Stomach smooth muscle (tissue), 2 donors: ENCODE data around the gene DDX31.
"Not testable (repeated sequence)": the region's sequence is repeated elsewhere in the genome, so short reads cannot be mapped to it uniquely, and the experiment has no call there.

Experiments used
- H3K27ac ChIP-seq: one replicate; pipeline ENCODE4 v1.7.0; 2013; ENCODE audit warnings: mild to moderate bottlenecking, low read length, inconsistent platforms
- H3K27me3 ChIP-seq, 2 donors: one replicate each; pipeline ENCODE4 v1.7.0; 2013; ENCODE audit warnings: low read length in 2 of 2; ENCODE audit not compliant: insufficient read depth in 2 of 2, control insufficient read depth in 1 of 2
- H3K36me3 ChIP-seq, 2 donors: one replicate each; pipeline ENCODE4 v1.7.0; 2013; ENCODE audit warnings: low read length in 2 of 2; ENCODE audit not compliant: control insufficient read depth in 2 of 2, insufficient read depth in 2 of 2
- H3K4me1 ChIP-seq: one replicate; pipeline ENCODE4 v1.7.0; 2013; ENCODE audit warnings: low read length; ENCODE audit not compliant: control insufficient read depth, insufficient read depth
- H3K4me3 ChIP-seq, 2 donors: one replicate each; pipeline ENCODE4 v1.7.0; 2013; ENCODE audit warnings: low read length in 2 of 2
- H3K9ac ChIP-seq, 2 donors: one replicate each; pipeline ENCODE4 v1.7.0; 2013; ENCODE audit warnings: low read length in 2 of 2, mild to moderate bottlenecking in 1 of 2
- H3K9me3 ChIP-seq, 2 donors: one replicate each; pipeline ENCODE4 v1.7.0; 2013; ENCODE audit warnings: low read length in 2 of 2; ENCODE audit not compliant: control insufficient read depth in 2 of 2
- donor health status: healthy.
- donor health status: Pancreatic carcinoma.

The DDX31 gene

DNA sequence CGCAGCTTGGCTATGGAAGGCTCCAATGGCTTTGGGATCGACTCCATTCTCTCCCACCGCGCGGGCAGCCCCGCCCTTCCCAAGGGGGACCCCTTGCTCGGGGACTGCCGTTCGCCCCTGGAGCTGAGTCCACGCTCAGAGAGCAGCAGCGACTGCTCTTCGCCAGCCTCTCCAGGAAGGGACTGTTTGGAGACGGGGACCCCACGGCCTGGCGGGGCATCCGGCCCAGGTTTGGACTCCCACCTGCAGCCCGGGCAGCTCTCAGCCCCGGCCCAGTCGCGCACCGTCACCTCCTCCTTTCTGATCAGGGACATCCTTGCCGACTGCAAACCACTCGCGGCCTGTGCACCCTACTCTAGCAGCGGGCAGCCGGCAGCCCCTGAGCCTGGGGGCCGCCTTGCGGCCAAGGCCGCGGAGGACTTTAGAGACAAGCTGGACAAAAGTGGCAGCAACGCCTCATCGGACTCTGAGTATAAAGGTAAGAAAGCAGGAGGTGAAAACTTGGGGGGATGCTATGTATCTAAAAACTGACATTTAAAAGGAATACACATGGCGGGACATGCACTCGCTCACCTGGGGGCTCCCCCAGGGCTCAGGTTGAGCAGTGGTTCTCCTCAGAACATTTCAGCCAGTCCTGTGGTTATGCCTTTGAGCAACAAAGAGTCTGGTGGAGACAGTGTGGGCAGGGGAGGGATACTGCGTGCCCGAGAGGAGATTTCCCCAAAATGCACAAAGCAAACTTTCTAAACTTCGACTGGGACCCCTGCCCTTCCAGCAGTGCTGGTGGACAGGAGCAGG is 86.8 kb downstream of the DDX31 start:
- H3K4me3 ChIP-seq: no peak overlapping the region

DNA sequence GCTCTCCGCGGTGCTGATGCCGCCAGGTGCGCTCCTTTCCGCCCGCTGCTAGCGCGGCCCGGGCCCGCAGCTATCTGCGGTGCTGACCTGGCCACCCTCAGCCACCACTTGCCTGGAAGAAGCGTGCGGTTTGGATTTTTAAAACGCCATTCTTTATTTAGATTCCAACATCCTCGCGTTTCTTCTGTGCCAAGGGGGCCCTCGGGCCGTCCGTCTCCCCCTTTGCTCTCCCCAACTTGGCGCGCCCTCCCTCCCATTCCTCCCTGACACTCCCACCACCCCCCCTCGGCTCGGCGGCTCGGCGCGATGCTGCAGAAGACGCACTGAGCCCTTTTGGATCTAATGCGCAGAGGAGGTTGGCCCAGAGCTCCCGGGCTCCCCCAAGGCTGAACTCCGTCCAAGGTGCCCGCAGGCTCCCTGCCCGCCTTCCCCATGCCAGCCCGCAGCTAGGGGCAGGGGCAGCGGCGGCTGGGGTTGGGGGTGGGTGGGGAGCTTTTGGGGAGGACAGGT is 87.5 kb downstream of the DDX31 start, which contains the start of gene BARHL1:
Gene BARHL1 (plus strand): TSS at position 331 of the 510 bp plus-strand sequence. CDS start 192 bp downstream, outside the sequence.
- H3K36me3 ChIP-seq: no peaks in the 10 kb centered on the region
- H3K4me3 ChIP-seq: peak within 1 kb of the TSS; percentile 51 to 66
- peaks cover 8% of the 10 kb centered on the region for H3K4me1 ChIP-seq
- H3K9me3 ChIP-seq: no peaks in the 10 kb centered on the region
- peaks cover 78 to 95% of the 10 kb centered on the region in 2 donors for H3K27me3 ChIP-seq
- no peak within 1 kb of the TSS for H3K9ac ChIP-seq
- H3K27ac ChIP-seq: no peak within 1 kb of the TSS

More for the DNA sequence above, 86.8 kb downstream of the DDX31 start:
- Histone ChIP-seq H3K27ac (no peak overlapping the region), H3K4me1 (peaks cover 8% of the 10 kb centered on the region), H3K36me3 (no peaks in the 10 kb centered on the region), H3K9me3 (no peaks in the 10 kb centered on the region), H3K27me3 (peaks cover 84 to 96% of the 10 kb centered on the region in 2 donors), H3K9ac (no peak overlapping the region)

GRCh38 chr9:132579427-132579798 is 90.4 kb downstream of the DDX31 start:
- no peaks in the 10 kb centered on the region for H3K9me3 ChIP-seq
- peaks cover 67 to 92% of the 10 kb centered on the region in 2 donors for H3K27me3 ChIP-seq
- no peak overlapping the region for H3K4me3 ChIP-seq
- no peak overlapping the region for H3K9ac ChIP-seq
- no peak overlapping the region for H3K27ac ChIP-seq
- H3K4me1 ChIP-seq: peaks cover 8% of the 10 kb centered on the region
- H3K36me3 ChIP-seq: no peaks in the 10 kb centered on the region

DNA sequence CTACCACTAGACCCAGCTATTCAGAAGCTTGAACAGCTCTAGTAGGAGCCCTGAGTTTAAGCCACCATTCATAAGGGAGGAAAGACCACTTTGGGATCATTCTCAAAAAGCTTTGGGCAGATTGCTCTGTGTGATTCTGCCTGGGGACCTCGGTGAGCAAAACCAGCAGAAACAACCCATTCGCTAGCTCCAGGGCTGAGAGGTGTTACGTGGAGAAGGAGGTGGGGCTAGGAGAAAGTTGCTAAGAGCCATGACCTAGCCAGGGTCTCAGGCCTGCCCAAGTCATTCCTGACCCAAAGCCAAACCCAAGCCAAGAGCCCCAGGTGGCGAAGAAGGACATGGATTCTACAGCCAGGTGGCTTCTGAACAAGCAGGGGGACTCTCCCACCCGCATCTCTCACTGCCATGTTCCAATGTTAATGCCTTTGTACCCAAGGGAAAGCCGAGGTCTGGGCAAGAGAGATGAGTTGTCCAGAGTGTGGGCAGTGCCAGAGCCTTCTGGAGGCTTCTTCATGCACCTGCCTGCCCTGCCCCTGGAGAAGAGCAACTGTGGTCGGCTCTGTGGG is 91.3 kb downstream of the DDX31 start:
- H3K27me3 ChIP-seq: peaks cover 60 to 87% of the 10 kb centered on the region in 2 donors
- no peaks in the 10 kb centered on the region for H3K36me3 ChIP-seq
- H3K4me1 ChIP-seq: peaks cover 8% of the 10 kb centered on the region

GRCh38 chr9:132577119-132577518 is 92.7 kb downstream of the DDX31 start:
- H3K27me3 ChIP-seq: peaks cover 59 to 86% of the 10 kb centered on the region in 2 donors
- H3K9me3 ChIP-seq: no peaks in the 10 kb centered on the region
- no peak overlapping the region for H3K9ac ChIP-seq
- H3K4me3 ChIP-seq: no peak overlapping the region
- H3K36me3 ChIP-seq: no peaks in the 10 kb centered on the region
- no peak overlapping the region for H3K27ac ChIP-seq
- peaks cover 5% of the 10 kb centered on the region for H3K4me1 ChIP-seq

More for the DNA sequence above, 91.3 kb downstream of the DDX31 start:
- no peak overlapping the region for H3K27ac ChIP-seq
- no peaks in the 10 kb centered on the region for H3K9me3 ChIP-seq
- no peak overlapping the region for H3K9ac ChIP-seq
- H3K4me3 ChIP-seq: no peak overlapping the region

GRCh38 chr9:132575811-132576210 is 94.0 kb downstream of the DDX31 start:
- Histone ChIP-seq H3K27ac (no peak overlapping the region), H3K36me3 (no peaks in the 10 kb centered on the region), H3K9me3 (no peaks in the 10 kb centered on the region), H3K4me1 (no peaks in the 10 kb centered on the region), H3K9ac (no peak overlapping the region), H3K4me3 (no peak overlapping the region), H3K27me3 (peaks cover 49 to 74% of the 10 kb centered on the region in 2 donors)

DNA sequence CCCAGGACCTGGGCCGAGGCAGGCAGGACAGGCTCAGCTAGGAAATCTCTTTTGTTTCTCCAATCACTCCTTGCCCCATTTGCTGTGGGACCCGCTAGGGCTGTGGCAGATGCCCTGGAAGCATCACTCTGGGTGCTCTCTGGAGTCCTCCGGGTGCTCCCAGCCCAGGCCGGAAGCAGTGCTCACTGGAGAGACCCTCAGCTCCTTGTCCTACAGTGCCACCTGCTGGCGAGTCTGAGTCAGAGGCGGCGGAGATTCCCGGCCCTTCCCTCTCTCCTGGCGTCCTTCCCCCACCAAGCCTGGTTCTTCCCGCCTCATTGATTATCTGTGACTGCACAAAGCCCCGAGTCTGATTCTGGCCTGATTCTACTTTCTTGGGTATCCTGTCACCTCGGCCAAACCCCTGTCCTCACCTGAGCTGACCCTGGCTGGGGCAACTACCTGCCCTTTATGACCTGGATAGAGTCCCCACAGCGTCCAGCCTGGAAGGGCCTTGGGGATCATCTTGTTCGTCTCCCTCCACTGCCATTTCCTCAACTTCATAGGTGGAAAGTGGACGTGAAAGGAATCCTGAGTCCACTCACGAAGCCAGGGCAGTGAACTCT is 94.7 kb downstream of the DDX31 start:
- no peaks in the 10 kb centered on the region for H3K36me3 ChIP-seq
- no peak overlapping the region for H3K4me3 ChIP-seq
- no peak overlapping the region for H3K9ac ChIP-seq
- H3K27me3 ChIP-seq: peaks cover 46 to 67% of the 10 kb centered on the region in 2 donors
- no peaks in the 10 kb centered on the region for H3K4me1 ChIP-seq
- H3K9me3 ChIP-seq: no peaks in the 10 kb centered on the region
- H3K27ac ChIP-seq: no peak overlapping the region

DNA sequence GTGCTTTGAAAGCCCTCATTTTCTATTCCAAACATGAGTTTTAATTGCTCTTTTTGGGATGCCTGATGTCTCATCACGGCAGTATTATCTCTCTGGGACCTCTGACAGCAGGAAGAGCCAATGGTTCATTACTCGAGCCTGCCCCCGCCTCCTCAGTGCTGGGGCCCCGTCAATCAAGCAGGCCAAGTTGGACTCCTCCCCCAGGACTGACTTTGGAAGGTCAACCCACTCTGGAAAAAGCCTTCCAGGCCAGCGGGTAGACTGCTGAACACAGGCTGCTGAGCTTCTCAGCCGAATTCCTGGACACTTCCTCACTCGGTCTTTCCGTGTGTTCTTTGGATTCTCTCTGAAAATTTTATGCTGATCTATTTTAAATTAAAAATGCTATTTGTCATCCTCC is 96.9 kb downstream of the DDX31 start:
- H3K9ac ChIP-seq: no peak overlapping the region
- H3K4me1 ChIP-seq: no peaks in the 10 kb centered on the region
- H3K4me3 ChIP-seq: no peak overlapping the region
- peaks cover 27 to 46% of the 10 kb centered on the region in 2 donors for H3K27me3 ChIP-seq
- no peak overlapping the region for H3K27ac ChIP-seq
- no peaks in the 10 kb centered on the region for H3K9me3 ChIP-seq
- H3K36me3 ChIP-seq: no peaks in the 10 kb centered on the region

GRCh38 chr9:132571806-132572600 is 97.8 kb downstream of the DDX31 start:
- Histone ChIP-seq H3K36me3 (no peaks in the 10 kb centered on the region), H3K4me3 (no peak overlapping the region), H3K27me3 (peaks cover 28 to 37% of the 10 kb centered on the region in 2 donors), H3K27ac (no peak overlapping the region), H3K9ac (no peak overlapping the region), H3K9me3 (no peaks in the 10 kb centered on the region), H3K4me1 (no peaks in the 10 kb centered on the region)

DNA sequence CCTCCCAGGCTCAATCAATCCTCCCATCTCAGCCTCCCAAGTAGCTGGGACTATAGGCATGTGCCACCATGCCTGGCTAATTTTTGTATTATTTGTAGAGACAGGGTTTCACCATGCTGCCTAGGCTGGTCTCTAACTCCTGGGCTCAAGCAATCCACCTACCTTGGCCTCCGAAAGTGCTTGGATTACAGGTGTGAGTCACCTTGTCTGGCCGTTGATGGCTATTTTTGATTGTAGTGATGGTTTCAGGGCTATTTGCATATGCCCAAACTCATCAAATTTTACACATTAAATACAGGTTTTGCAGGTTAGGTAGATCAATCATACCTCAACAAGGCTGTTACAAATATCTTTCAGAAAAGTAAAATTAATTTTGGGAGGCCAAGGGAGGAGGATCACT is 101.0 kb downstream of the DDX31 start:
- peaks cover 12 to 15% of the 10 kb centered on the region in 2 donors for H3K27me3 ChIP-seq
- not testable (repeated sequence) for H3K9me3 ChIP-seq, H3K27ac ChIP-seq, H3K36me3 ChIP-seq, H3K4me3 ChIP-seq, H3K4me1 ChIP-seq, H3K9ac ChIP-seq
